H1 (cell line): ENCODE data around the gene RRBP1. TPM values are rescaled to one million over a fixed set of nuclear protein-coding genes. Genes with fewer than 3 reads are reported as not detected.

ENCODE experiments used
- CHD7 ChIP-seq: fragments of 300-600 bp; sonication (generic); IDR thresholded peaks from 2 replicates; pipeline ENCODE4 v1.7.1; 2012; ENCODE audit warnings: low read length, moderate library complexity, mild to moderate bottlenecking, inconsistent platforms; ENCODE audit not compliant: insufficient replicate concordance
- PHF8 ChIP-seq: fragments of 200-600 bp; sonication (generic); conservative IDR thresholded peaks from 2 replicates; pipeline ENCODE4 v1.7.1; 2012; ENCODE audit warnings: low read depth, mild to moderate bottlenecking, inconsistent platforms, low read length, moderate library complexity
- SIN3A ChIP-seq, 2 experiments: IDR thresholded peaks in 1 of 2; conservative IDR thresholded peaks in 1 of 2; 2 replicates each; pipeline ENCODE4 v1.6.1; 2011 to 2012; ENCODE audit warnings: low read length in 2 of 2, improper control_type of control experiment in 1 of 2, low read depth in 1 of 2, mild to moderate bottlenecking in 1 of 2
- TEAD4 ChIP-seq: IDR thresholded peaks from 2 replicates; pipeline ENCODE4 v1.6.1; 2012; ENCODE audit warnings: low read depth, low read length, inconsistent platforms, mixed read lengths
- polyA plus RNA-seq, 7 experiments: library from polyadenylated mRNA; depleted of rRNA in 3 of 7; stranded (reverse) in 5 of 7; unstranded in 2 of 7; fragments of >200 nt in 5 of 7; fragments of 200-250 nt in 2 of 7; gene quantifications; 1 replicate in 5 of 7; 2 replicates in 1 of 7; 4 replicates in 1 of 7; pipeline versions ENCODE4 v1.2.1 to v1.2.3, GENCODE V29; 2011 to 2013; ENCODE audit warnings: missing spikeins in 2 of 7, mixed read lengths in 2 of 7
- total RNA-seq: library from RNA; stranded (reverse); fragmentation: NEBNext Ultra II Directional; extraction: Animal tissue kit (Norgen Biotek cat#: 25700); gene quantifications from 2 replicates; pipeline ENCODE4 v1.2.1, GENCODE V29; 2021

The RRBP1 gene
- total and polyA plus RNA-seq, 2 of the 8 experiments (the other 6 are each of a cell fraction or from before 2014, with no cell fraction given), result 15.9 to 157 TPM

DNA sequence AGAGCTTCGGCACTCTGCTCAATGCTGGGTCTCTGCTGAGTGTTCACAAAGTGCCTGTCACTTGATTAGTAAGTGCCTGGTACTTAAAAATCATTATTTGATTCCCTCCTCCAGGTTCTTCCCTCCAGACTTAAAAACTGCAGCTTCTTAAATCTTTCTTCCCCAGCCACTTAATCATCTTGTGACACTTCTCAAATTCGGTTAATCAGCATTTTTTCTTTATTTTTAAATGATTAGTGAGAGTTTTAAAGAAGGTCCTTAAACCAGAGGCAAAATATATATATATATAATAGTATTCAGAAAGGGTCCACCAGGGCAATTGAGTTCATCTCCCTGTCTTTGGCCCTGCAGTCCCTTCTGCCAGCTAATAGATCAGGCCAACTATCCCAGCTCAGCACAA is 9.7 kb upstream of the RRBP1 start (continued):
- no peak for TF ChIP-seq CHD7
- TF ChIP-seq SIN3A (conservative IDR thresholded peaks at IDR 0.05 in 1 of 2, IDR thresholded peaks at IDR 0.05 in 1 of 2; ENCODE audit: low read depth in 1 of 2, low read length in 2 of 2), result no peak
- TF ChIP-seq PHF8, result no peak
- TF ChIP-seq TEAD4, result no peak
